NOMO-1 (cell line): ENCODE measurements around the gene FAM228B.
"Not testable (repeated sequence)": the region's sequence is repeated elsewhere in the genome, so short reads cannot be mapped to it uniquely, and the experiment has no call there.

ENCODE experiments used
- DNase-seq, 2 experiments: peaks; one replicate each; lab custom pipeline; 2025; ENCODE audit not compliant: unreplicated experiment in 2 of 2; lab: John Stamatoyannopoulos, UW

The FAM228B gene

GRCh38 chr2:24153478-24153877, 30.2 kb downstream of the FAM228B start:
- no peak for DNase-seq

DNA sequence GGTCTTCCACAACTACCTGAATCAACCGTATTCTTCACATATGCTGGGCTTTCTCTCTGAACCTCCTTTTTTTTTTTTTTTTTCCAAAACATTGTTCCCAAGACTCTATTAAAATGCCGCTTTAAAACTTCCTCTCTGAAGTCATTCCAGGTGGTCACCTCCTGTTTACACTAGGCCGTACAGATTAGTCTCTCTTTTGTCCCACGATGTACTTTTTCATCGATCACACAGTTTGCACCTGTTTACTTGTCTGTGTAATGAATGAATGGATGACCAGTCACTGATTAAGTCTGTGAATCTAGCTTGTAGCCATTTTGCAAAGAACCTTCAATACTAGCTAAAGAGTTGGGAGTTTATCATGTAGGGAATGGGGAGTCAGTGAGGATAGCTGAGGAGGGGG, 34.9 kb downstream of the FAM228B start:
- no peak for DNase-seq

GRCh38 chr2:24159708-24160107, 36.4 kb downstream of the FAM228B start:
- no peak for DNase-seq

- DNase-seq = no peak
Observed at GRCh38 chr2:24160761-24161160, 37.5 kb downstream of the FAM228B start.

DNA sequence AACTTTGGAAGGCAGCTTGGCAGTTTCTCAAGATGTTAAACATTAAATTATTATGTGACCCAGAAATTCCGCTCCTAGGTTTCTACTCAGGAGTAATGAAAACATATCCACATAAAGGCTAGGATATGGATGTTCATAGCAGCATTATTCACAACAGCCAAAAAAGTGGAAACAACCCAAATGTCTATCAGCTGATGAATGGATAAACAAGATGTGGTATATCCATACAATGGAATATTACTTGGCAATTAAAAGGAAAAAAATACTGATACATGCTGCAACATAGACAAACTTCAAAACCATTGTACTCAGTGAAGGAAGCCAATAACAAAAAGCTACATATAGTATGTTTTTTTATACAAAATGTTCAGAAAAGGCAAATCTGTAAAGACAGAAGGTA, 39.2 kb downstream of the FAM228B start:
- DNase-seq = no peak

DNA sequence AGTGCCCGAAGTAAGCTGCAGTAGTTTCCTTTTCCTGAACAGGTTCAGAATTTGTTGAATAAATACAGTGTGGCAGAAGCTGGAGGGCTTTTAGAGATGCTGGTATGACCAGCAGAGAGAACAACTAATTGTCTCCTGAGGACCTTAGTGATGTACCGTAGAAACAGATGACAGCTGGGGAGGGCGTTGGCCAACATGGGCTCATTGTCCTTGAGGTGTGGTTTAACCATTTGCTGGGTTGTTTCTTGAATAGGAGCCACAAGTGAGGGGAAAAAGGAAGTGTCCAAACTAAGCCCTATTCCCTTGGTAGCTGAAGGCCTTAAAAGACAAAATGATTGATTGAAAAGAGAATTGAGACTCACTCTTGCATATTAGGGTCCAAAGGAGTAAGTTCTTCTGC, 39.9 kb downstream of the FAM228B start:
- peak; percentile 32 to 84 for DNase-seq

DNA sequence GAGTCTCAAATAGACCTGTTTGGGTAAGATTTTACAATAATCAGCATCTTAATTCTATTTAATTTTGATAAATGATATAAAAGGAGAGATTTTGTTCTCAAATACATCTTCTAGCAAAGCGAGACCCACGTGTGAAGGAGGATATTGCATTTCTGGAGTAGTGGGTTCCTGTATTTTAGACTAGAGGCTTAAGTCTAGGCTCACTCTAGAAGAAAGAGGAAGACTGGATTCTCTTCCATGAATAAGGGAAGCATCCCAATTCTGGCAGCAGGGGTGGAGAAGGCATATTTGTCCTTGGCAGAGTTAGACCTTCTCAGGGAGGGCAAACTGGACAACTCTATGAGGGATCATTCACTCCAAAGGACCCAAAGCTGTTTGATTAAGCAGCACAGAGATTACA, 40.3 kb downstream of the FAM228B start:
- DNase-seq = no peak

DNA sequence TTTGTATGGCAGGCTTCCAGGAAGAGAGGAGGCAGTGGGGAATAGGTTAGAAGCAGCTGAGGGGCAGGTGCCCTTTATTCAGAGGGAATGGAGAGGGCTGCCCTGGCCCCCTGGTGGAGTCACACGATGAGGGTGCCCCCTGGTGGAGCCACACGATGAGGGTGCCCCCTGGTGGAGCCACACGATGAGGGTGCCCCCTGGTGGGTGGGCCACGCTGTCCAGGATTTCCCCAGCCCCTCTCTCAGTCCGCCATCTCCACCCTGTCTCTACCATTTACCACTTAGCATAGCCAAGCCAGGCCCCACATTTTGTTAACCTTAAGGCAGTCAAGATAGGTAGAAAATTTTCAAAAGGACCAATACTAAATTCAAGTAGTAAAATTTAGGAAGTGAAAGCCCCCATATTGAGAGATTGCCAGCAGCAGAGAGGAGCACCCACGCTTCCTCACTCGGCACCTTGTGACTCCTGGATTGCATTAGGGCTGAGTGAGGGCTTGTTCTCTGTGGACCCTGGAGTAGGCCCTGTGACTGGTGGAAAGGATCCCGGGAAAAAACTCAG, 41.2 kb downstream of the FAM228B start:
- peak; percentile 52 to 67 for DNase-seq

GRCh38 chr2:24169023-24169422, 45.8 kb downstream of the FAM228B start:
- DNase-seq = no peak

- no peak for DNase-seq
Observed at GRCh38 chr2:24174851-24175277, 51.6 kb downstream of the FAM228B start, which contains the start of gene FAM228A. Gene FAM228A (plus strand): TSS chr2:24175053. CDS start chr2:24175481, 428 bp downstream.

DNA sequence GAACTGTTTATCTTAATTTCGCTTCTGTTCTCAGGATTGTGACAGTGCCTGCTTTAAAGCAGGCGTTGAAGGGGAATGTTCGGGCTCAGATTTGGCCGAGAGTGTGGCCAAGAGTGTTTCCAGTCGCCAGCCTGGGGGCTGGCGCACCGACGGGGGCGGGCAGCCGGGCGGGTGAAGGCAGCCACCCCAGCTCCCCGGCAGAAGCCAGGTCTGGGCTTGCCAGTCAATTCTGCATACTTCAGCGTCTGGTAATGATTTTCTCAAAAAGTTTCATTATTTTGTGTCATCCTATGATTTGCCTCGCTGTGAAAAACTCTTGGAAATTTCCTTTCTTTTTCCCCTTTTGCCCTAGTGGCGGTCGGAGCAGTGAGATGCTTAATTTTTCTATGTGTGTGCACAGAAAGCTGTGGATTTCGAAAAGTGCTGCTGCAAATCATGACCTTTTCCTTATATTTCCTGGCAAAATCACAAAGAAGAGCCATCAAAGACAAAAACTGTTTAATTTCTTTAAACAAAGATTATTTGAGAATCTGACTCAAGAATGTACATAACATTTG, 52.4 kb downstream of the FAM228B start:
- no peak for DNase-seq

DNA sequence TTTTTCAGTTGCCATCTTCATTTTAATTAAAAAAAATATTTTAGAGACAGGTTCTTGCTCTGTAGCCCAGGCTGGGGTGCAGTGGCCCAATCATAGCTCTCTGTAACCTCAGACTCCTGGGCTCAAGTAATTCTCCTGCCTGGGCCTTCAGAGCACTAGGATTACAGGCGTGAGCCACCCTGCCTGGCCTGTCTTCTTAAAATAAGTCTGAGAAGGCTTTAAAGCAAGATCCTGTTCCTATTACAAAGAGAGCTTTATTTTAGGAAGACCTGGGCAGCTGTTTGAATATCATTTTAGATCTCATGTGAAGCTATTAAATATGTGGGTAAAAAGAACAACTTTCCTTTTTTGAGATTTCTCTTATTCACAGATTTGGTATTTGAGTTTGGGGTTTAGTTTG, 53.1 kb downstream of the FAM228B start:
- DNase-seq = no peak

GRCh38 chr2:24179683-24180082, 56.4 kb downstream of the FAM228B start:
- DNase-seq = no peak

GRCh38 chr2:24181849-24182248, 58.6 kb downstream of the FAM228B start:
- DNase-seq = no peak

- no peak for DNase-seq
Observed at GRCh38 chr2:24182507-24182906, 59.2 kb downstream of the FAM228B start.

GRCh38 chr2:24183366-24184069, 60.2 kb downstream of the FAM228B start:
- DNase-seq = no peak

DNA sequence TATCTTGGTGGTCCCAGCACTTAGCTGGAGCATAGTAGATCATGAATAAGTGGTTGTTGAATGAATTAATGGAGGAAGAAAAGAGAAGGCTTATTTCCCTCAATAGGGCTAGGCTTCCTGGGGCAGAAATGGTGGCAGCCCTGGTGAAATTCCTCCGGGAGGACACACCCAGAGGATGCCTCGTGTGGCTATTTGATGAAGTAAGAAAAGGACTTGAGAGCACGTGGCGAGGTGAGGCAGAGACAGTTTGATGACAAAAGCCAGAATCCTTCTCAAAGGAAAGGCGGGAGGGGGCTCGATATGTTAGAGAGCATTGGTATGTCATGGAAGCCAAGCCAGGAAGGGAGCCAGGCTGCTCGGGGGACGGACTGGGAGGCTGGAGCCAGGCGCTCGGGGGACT, 66.3 kb downstream of the FAM228B start:
- no peak for DNase-seq

GRCh38 chr2:24190503-24190902, 67.2 kb downstream of the FAM228B start:
- DNase-seq = no peak

- no peak for DNase-seq
Observed at GRCh38 chr2:24191156-24191555, 67.9 kb downstream of the FAM228B start.

DNA sequence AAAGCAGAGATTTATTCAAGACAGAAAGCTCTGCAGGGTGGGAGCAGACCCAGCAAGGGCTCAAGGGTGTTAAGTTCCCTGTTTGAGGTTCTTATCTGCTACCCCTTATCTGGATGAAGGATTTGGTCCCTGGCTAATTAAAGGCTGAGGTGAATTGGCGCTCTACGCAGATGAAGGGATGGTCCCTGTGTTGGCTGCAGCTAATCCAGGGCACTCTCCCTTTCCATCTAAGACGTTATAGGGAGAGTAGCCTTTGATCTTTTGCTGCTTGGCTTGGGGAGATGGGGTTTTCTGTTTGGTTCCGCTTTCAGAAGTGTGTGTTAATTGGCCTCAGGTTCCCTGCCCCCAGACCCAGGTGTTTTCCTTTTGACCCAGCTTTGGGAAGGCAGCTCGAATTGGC, 68.6 kb downstream of the FAM228B start:
- DNase-seq = no peak

DNA sequence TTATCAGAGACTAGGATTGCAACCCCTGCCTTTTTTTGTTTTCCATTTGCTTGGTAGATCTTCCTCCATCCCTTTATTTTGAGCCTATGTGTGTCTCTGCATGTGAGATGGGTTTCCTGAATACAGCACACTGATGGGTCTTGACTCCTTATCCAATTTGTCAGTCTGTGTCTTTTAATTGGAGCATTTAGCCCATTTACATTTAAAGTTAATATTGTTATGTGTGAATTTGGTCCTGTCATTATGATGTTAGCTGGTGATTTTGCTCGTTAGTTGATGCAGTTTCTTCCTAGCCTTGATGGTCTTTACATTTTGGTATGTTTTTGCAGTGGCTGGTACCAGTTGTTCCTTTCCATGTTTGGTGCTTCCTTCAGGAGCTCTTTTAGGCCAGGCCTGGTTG, 73.9 kb downstream of the FAM228B start:
- not testable (repeated sequence) for DNase-seq

GRCh38 chr2:24199968-24200590, 76.8 kb downstream of the FAM228B start:
- no peak for DNase-seq
